MM.1S (cell line): ENCODE measurements around the gene KIAA0513.

Experiments used
- EZH2 ChIP-seq: fragments of 300-600 bp; sonication (generic); optimal IDR thresholded peaks from 2 replicates; pipeline ENCODE3; 2017; ENCODE audit warnings: low read depth, mild to moderate bottlenecking, antibody characterized with exemption, low read length, mixed read lengths
- TF ChIP-seq, protein P1 (sequence below): fragments of 300-600 bp; sonication (generic); IDR thresholded peaks from 2 replicates; pipeline ENCODE4 v1.5.1; 2016; ENCODE audit warnings: antibody characterized with exemption, low read length, mixed read lengths

DNA sequence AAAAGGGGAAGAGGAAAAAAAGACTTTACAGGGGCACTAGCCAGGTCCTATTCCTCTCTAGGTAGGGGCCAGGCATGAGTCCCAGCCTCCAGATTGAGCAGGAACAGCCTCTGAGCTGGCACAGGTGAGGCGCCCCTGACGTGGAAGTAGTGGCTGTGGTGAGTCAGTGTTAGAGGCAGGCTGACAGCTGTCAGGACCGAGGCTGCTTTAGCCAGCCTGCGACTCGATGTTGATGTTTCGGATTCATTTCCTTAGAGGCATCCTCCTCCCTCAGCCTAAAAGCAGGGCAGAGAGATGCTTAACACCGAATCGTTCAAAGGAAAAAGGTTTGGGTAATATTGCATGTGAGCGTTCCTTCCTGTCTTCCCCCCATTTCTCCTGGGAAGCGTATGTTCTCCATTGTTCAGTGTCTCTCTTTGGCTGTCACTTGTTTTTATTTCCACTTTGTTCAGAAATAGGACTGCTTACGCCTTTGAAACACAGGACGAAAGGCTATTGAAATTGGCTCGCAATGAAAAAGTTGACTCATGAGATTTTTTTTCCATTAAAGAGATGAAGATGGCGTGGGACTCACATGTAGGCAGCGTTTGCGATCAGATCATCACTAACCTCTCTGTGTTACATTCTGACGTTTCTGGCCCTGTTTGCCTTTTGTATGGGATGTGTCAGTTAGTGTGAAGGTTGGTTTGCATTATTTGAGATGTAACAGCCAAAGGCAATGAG, 1.3 kb downstream of the KIAA0513 start:
- no peak for TF ChIP-seq EZH2
- TF ChIP-seq, protein P1, sequence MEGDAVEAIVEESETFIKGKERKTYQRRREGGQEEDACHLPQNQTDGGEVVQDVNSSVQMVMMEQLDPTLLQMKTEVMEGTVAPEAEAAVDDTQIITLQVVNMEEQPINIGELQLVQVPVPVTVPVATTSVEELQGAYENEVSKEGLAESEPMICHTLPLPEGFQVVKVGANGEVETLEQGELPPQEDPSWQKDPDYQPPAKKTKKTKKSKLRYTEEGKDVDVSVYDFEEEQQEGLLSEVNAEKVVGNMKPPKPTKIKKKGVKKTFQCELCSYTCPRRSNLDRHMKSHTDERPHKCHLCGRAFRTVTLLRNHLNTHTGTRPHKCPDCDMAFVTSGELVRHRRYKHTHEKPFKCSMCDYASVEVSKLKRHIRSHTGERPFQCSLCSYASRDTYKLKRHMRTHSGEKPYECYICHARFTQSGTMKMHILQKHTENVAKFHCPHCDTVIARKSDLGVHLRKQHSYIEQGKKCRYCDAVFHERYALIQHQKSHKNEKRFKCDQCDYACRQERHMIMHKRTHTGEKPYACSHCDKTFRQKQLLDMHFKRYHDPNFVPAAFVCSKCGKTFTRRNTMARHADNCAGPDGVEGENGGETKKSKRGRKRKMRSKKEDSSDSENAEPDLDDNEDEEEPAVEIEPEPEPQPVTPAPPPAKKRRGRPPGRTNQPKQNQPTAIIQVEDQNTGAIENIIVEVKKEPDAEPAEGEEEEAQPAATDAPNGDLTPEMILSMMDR = no peak
